Measurements from ENCODE around the gene SFTPD. TPM values are rescaled to one million over a fixed set of nuclear protein-coding genes. Genes with fewer than 3 reads are reported as not detected.
"Not testable (repeated sequence)": the region's sequence is repeated elsewhere in the genome, so short reads cannot be mapped to it uniquely, and the experiment has no call there.

The SFTPD gene
- total RNA-seq, 2 donors from 2014 or later, result 0.74 to 2.1 TPM

DNA sequence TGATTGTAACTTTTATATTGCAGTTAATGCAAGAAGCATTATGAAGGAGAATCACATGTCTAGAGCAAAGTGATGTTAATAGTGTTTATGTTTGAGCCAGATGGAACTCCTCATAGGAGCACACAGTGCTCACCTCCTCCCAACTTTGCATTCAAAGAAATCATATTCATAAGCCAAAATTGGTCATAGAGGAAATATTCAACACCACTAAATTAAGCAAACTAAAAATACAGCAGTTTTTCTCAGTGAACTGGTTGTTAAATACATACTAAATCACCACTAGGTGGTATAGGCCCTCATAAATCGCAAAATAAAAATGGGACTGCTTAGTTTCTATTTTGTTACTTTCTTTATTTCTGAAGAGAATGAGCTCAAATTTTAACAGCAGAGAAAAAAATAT lies 34.4 kb downstream of the SFTPD start:
- H3K36me3 ChIP-seq; DNase-seq (ENCODE audit: low spot score); H3K4me1 ChIP-seq; H3K9me3 ChIP-seq; H3K4me3 ChIP-seq; H3K27me3 ChIP-seq: not testable (repeated sequence)
- TF ChIP-seq CTCF (IDR thresholded peaks at IDR 0.05), result peak in 1 of 2 donors; percentile 39
- peak overlapping the region in 1 of 2 donors; percentile 27 for H3K27ac ChIP-seq

DNA sequence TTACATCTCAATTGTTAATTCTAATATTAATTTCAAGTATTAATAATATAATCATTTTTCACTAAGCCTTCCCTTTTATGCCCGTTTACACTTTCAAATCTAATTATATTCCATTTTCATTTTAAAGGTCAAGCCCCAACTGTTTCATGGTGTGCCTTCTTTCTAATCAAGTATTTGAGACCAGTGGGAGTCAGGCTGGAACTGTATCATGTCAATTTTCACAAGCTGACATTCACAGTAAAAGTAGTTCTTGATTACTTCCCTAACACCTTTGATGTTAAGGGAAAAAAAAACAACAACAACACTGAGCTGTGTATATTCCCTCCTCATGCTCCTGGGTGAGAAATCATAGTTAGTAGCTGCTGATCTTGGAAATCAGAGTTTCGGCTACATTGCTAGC lies 38.1 kb downstream of the SFTPD start:
- Histone ChIP-seq H3K9me3 (no peaks in the 10 kb centered on the region), H3K27me3 (no peaks in the 10 kb centered on the region), H3K4me1 (peaks cover 0 to 3% of the 10 kb centered on the region in 2 donors), H3K36me3 (no peaks in the 10 kb centered on the region), H3K4me3 (peak overlapping the region in 1 of 2 donors; percentile 15), H3K27ac (peak overlapping the region; percentile 52 to 55)
- TF ChIP-seq CTCF (IDR thresholded peaks at IDR 0.05), result no peak
- DNase-seq (ENCODE audit: low spot score), result no peak

DNA sequence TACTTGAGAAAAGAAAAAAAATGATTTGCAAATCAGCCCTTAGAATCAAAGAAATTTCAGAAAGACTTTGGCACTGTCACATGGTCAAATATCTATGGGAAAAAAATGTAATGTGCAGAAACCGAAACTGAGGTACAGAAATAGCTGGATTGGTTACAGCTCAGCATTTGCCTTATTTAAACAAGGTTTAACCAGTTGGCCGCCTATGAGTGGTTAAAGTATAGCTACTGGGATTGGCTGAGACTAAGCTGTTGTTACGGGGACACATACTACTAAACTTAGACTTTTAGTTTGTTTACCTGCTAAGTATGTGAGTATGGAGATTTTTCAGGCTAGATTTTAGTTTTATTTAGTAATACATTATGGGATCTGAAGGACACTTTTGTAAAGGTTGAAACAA lies 38.6 kb downstream of the SFTPD start:
- no peaks in the 10 kb centered on the region for H3K9me3 ChIP-seq
- DNase-seq (ENCODE audit: low spot score), result no peak
- peaks cover 0 to 8% of the 10 kb centered on the region in 2 donors for H3K4me1 ChIP-seq
- TF ChIP-seq CTCF (IDR thresholded peaks at IDR 0.05), result no peak
- H3K36me3 ChIP-seq, result no peaks in the 10 kb centered on the region
- H3K27me3 ChIP-seq, result no peaks in the 10 kb centered on the region
- H3K27ac ChIP-seq, result peak overlapping the region; percentile 52 to 55
- H3K4me3 ChIP-seq, result peak overlapping the region in 1 of 2 donors; percentile 15

DNA sequence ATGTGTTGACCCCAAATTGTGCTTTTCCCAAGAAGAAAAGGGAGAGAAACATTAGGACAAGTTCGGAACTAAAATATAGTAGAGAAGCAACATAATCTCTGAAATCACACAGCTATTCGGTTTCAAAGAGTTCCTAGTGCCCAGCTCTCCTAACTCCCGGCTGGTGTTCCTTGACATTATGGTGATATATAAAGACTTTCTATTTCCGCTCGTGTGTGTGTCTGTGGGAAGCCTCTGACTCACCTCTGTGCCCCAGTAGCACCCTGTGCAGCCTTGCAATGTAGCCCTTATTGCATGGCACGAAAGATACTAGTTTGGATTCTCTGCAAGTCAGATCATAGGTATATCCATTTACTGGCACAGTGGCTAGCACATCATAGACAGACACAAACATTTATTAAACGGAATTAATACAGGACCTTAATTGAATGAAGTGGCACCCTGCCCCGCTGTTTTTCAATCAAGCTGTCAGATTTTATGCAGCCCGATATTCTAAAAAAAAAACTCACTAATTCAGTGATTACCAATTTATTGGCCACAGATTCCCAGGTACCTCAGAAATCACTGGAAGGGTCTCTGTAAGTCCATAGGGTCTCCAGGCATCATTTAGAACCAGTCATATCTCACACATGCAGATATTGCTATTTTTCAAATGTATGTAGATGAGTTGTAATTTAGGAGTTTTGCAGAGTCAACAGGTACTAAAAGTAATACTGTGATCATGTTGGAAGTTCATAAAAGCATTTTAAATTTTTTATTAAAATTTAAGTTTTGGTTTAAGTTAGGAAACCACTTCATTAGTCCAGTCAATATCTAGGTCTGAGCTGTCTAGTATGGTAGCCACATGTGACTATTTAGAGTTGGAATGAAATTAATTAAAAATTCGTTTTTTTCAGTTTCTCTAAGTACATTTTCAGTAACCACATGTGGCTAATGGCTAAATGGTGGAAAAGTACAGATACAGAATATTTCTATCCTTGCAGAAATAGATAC lies 43.3 kb downstream of the SFTPD start:
- peaks cover 0 to 13% of the 10 kb centered on the region in 2 donors for H3K4me1 ChIP-seq
- peak overlapping the region; percentile 87 to 93 for H3K27ac ChIP-seq
- no peak for TF ChIP-seq CTCF (IDR thresholded peaks at IDR 0.05)

DNA sequence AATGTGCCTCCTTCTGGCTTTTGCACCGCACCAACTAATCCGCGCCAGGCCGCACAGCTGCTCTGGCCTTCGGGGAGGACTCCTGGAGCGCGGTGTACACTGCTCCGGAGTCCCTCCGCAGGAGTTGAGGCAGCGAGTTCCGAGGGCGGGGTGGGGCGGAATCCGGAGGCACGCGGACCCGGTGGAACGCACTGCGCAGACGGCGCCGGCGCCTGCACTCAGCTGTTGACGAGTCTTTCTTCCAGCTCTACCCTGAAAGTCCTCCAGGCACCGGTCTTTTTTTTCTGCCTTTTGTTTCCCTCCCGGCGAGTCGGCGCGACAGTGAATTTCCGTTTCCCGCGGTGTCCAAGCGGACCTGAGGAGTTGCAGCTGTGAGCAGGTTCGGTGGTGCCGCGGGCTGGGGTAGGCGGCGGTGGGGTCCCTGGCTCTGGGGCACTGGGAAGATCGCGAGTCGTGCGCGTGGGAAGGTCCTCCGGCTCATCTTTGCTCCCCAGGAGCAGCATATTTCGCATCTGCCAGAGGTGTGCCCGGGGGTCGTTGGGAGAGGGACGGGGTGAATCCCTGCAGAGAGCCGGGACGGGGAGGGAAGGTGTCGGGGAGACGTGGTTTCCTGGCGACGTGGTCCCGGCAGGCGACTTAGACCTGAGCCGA lies 44.1 kb downstream of the SFTPD start:
- peak; percentile 79 for DNase-seq (ENCODE audit: low spot score)
- H3K4me1 ChIP-seq, result peaks cover 0 to 13% of the 10 kb centered on the region in 2 donors

More for the DNA sequence above, 43.3 kb downstream of the SFTPD start:
- no peak for DNase-seq (ENCODE audit: low spot score)
- H3K36me3 ChIP-seq, result no peaks in the 10 kb centered on the region
- H3K27me3 ChIP-seq, result no peaks in the 10 kb centered on the region
- H3K9me3 ChIP-seq, result no peaks in the 10 kb centered on the region
- peak overlapping the region; percentile 69 to 77 for H3K4me3 ChIP-seq

GRCh38 chr10:79901571-79901970 lies 47.3 kb downstream of the SFTPD start:
- DNase-seq (ENCODE audit: low spot score); H3K36me3 ChIP-seq; H3K27ac ChIP-seq; H3K9me3 ChIP-seq; H3K4me3 ChIP-seq; H3K27me3 ChIP-seq: not testable (repeated sequence)
- H3K4me1 ChIP-seq, result peaks cover 0 to 13% of the 10 kb centered on the region in 2 donors

More for the DNA sequence above, 44.1 kb downstream of the SFTPD start:
- Histone ChIP-seq H3K27me3 (no peaks in the 10 kb centered on the region), H3K4me3 (peak overlapping the region; percentile 69 to 77), H3K27ac (peak overlapping the region; percentile 87 to 93), H3K36me3 (no peaks in the 10 kb centered on the region), H3K9me3 (no peaks in the 10 kb centered on the region)
- TF ChIP-seq CTCF (IDR thresholded peaks at IDR 0.05), result no peak
